Measurements from ENCODE around the gene DAB1.

The DAB1 gene

GRCh38 chr1:57282411-57282810 lies 141.4 kb downstream of the DAB1 start:
- DNase-seq (ENCODE audit: extremely low read depth, low read depth), result no peak
- TF ChIP-seq CTCF (IDR thresholded peaks at IDR 0.05; ENCODE audit: low read depth, low read length), result no peak

GRCh38 chr1:57281324-57281723 lies 142.5 kb downstream of the DAB1 start:
- DNase-seq (ENCODE audit: extremely low read depth, low read depth), result no peak
- no peak for TF ChIP-seq CTCF (IDR thresholded peaks at IDR 0.05; ENCODE audit: low read depth, low read length)

- no peak for DNase-seq (ENCODE audit: extremely low read depth, low read depth)
- TF ChIP-seq CTCF (IDR thresholded peaks at IDR 0.05; ENCODE audit: low read depth, low read length), result no peak
These were observed 143.8 kb downstream of the DAB1 start for GRCh38 chr1:57279909-57280666.

- no peak for TF ChIP-seq CTCF (IDR thresholded peaks at IDR 0.05; ENCODE audit: low read depth, low read length)
- DNase-seq (ENCODE audit: extremely low read depth, low read depth), result no peak
These were observed 145.3 kb downstream of the DAB1 start for GRCh38 chr1:57278558-57278957.

GRCh38 chr1:57277681-57278080 lies 146.2 kb downstream of the DAB1 start:
- TF ChIP-seq CTCF (IDR thresholded peaks at IDR 0.05; ENCODE audit: low read depth, low read length), result no peak
- DNase-seq (ENCODE audit: extremely low read depth, low read depth), result no peak

- DNase-seq (ENCODE audit: extremely low read depth, low read depth), result no peak
- no peak for TF ChIP-seq CTCF (IDR thresholded peaks at IDR 0.05; ENCODE audit: low read depth, low read length)
These were observed 146.9 kb downstream of the DAB1 start for GRCh38 chr1:57276918-57277317.

GRCh38 chr1:57272601-57273000 lies 151.3 kb downstream of the DAB1 start:
- DNase-seq (ENCODE audit: extremely low read depth, low read depth), result no peak
- TF ChIP-seq CTCF (IDR thresholded peaks at IDR 0.05; ENCODE audit: low read depth, low read length), result no peak
